ENCODE measurements around the gene SS18L1.

Gene SS18L1

DNA sequence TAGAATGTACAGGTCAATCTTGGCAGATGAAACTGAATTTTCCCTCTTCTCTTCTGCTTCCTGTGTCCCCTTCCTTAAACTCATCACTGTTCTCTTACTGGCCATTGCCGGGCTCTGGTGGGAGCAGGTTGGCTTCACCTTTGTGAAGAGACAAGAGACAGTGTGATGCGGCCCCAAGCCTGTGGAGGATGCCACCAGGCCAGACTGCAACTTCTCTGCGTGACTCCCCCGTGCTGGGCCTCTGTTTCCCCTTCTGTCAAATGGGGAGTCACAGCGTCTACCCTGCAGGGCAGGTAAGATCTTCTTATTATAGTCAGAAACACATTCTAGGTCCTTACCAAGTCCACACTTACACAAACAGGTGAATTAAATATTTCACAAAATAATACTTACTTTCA is 23.2 kb upstream of the SS18L1 start:
- DNase-seq, result no peak

DNA sequence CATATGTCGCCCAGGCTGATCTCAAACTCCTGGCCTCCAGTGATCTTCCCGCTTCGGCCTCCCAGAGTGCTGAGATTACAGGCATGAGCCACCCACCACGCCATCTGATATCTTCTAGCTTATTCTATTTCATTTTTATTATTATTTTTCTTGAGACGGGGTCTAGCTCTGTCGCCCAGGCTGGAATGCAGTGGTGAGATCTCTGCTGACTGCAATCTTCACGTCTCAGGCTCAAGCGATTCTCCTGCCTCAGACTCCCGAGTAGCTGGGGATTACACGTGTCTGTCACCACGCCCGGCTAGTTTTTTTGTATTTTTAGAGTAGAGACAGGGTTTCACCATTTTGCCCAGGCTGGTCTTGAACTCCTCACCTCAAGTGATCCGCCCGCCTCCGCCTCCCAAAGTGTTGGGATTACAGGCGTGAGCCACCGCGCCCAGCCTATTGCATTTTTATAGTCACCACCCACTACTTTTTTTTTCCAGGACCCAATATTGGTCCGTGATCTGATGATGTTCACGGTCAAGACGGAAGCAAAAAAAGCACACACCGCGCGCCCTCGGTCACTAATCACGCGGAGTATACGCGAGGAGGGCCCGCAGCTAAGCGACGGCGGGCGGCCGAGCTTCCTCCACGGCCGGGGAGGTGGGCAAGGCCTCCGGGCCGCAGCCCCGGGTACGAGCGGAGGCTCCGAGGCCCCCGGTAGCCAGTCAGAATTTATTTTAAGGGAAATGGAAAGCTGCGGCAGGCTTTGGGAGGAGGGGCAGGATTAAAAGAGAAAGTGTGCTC is 22.4 kb upstream of the SS18L1 start:
- DNase-seq, result peak in 1 of 2 donors; percentile 35

DNA sequence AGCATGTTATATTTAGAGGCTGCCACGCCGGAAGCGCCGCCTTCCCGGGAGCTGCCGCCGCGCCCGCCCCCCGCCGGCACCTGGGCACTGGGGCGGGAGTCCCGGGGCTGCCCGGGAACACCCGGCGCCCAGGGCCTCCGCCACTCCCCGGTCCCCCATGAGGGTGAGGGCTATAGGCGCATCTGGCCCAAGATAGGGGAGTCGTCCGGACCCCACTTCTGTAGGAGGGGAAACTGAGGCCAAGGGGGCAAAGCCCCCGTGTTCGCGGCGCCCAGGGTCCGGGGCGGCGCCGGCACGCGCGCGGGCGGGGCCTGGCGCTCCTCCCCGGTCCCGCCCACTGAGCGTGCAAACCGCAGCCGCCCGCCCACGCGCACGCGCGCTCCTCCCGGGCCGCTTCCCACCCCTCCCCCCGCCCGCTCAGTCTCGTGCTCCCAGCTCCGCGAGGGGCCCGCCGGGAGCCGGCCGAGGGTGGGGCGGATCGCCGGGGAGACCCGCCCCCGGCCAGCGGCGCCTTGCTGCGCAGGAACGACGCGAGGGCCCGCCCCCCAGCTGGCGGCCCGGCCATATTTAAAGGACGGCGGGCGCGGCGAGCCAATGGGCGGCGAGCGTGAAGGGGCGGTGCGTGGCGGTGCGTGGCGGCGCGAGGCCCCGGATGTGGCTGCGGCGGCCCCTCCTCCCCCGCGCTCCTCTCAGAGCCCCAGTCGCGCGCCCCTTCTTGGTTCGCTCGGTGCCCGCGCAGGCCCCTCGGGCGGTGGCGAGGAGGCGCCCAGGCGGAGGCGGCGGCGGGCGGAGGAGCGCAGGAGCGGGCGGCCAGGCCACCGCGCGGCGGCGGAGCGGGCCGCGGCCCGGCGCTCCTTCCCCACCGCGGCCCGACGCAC is 21.6 kb upstream of the SS18L1 start, which contains the start of gene LSM14B:
Gene LSM14B (plus strand): TSS at position 700 of the 878 bp plus-strand sequence. CDS start 192 bp downstream, outside the sequence.
- peak; percentile 96 to 97 for DNase-seq

DNA sequence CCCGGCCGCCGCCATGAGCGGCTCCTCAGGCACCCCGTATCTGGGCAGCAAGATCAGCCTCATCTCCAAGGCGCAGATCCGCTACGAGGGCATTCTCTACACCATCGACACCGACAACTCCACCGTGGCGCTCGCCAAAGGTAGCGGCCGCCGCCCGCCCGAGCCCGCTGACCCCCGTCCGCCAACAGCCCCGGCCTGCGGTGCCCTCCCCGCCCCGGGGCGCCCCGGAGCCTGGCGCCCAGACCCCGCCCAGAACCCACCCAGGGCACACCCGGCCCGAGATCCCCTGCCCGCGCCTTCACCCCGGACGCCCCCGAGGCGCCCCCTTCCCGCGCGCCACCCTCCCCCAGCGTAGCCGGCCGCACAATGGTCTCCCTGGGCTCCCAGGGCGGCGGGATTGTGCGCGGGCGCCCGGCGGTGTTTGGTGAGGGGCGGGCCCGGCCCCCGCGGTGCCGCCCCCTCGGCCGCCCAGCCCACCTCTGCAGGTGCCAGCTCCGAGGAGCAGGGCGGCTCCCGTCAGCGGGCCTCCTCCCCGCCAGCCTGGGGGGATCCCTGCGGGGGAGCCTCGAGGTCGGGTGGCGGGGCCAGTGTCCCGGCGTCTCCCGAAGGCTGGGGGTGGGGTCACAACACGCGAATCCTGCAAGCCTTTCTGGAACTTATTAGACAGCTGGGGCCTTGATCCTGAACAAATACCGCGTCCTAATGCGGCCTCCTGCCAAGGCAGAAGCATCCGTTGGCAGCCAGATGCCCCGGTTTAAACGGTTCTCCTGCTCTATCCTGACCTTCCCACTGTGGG is 20.7 kb upstream of the SS18L1 start:
- peak; percentile 36 to 53 for DNase-seq

DNA sequence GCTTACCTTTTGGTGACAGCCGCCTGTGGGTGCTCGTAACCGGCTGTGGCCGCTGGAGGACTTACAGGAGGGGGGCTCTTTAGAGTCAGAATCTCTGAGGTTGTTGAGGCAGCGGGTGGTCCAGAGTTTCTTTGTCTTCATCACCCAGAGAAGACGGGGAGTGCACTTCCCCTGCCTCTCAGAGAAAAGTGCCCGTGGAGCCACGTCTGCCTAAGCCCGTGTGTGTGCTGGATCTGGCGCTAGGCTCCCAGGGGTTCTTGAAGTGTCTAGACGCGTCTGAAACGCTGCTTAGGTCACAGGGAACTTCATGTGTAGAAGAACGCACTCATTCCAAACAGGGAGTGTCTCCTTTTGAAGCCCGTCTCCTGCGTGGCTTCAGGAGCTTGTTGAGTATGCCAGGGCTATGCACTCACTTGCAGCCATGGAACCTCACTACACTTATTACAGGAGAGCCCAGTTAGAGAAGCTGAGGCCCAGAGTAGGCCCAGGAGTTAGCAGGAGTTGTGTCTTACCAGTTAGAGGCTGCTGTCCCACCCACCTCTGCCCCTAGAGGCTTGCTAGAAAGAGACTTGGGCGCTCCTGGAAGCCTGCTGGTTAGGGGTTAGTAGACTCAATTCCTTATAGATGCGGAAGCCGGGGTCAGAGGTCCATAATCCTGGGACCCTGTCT is 20.0 kb upstream of the SS18L1 start:
- no peak for DNase-seq

DNA sequence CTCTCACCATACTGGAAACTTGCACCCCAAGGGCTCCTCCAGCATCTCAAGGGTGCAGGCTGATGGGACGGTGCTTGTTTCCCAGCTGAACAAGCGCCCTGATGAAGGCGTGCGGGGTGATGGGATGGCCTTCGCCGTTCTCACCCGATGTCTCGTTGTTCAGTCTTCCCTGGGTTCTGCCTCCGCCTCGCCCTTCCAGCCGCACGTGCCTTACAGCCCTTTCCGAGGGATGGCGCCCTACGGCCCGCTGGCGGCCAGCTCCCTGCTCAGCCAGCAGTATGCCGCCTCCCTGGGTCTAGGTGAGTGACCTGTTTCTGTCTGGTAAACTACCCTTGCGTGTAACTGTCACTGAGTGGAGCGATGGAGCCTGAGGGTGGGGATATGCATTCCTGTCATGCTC is 17.4 kb upstream of the SS18L1 start:
- DNase-seq, result no peak

DNA sequence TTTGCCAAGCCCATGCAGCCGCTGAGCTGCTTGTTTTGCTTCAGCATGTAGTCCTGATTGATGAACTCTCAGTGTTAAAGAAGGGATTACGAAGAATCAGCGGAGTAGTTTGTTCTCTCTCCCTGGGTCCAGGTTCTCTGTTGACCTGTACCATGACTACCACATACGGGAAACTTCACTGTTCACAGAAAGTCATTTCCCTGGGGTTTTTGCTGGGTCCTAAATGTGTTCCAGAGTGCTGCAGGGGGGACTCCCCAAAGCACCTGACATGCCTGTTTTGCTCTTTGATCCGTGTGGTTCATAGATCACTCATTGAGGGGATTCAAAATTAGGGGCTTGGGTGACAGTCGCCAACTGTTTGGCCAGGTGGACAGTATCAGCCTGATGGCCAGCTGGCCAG is 15.8 kb upstream of the SS18L1 start:
- no peak for DNase-seq

DNA sequence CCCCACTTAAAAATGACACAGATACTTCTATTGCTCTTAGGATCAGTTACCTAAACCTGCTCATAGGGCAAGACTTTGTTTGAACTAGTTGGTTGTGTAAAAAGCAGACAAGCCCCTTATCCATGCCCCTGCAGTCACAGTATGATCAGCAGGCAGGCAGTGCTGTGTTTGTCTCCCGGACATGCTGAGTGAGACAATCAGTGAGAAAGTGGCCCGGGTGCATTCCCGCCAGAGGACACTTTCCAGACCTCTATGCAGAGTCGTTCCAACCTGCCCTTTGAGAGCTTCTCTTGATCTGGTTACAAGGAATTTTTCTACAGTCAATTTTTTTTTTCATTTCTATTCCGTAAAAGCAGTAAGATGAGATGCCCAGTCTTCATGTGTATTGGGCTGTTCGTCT is 15.1 kb upstream of the SS18L1 start:
- DNase-seq, result no peak

DNA sequence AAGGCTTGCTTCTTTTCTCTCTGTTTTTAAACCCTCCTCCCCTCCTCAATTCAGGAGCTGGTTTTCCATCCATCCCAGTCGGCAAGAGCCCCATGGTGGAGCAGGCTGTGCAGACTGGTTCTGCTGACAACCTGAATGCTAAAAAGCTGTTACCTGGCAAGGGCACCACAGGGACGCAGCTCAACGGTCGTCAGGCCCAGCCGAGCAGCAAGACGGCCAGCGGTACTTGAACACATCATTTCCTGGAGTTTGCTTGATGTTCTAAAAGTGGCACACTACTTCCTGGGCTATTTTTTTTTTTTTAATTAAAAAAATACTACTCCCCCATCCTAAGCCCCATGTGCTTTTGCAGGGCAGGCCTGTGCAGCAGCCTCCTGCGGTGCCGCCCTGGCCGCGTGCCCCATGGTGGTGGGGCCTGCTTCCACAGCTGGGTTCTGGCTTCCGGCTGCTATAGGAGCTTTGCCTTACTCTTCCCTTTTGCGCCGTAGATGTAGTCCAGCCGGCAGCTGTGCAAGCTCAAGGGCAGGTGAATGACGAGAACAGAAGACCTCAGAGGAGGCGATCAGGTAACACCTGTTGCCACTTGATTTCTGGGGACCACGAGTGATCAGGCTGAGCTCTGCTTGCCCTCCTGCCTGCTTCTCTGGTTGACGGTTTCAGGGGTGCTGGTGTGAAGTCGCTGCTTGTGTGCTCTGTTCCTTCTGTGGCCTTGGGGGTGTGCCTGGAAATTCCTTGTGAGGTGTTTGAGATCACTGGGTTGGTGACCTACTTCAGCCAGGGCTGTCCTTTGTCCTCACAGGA is 13.6 kb upstream of the SS18L1 start:
- no peak for DNase-seq

DNA sequence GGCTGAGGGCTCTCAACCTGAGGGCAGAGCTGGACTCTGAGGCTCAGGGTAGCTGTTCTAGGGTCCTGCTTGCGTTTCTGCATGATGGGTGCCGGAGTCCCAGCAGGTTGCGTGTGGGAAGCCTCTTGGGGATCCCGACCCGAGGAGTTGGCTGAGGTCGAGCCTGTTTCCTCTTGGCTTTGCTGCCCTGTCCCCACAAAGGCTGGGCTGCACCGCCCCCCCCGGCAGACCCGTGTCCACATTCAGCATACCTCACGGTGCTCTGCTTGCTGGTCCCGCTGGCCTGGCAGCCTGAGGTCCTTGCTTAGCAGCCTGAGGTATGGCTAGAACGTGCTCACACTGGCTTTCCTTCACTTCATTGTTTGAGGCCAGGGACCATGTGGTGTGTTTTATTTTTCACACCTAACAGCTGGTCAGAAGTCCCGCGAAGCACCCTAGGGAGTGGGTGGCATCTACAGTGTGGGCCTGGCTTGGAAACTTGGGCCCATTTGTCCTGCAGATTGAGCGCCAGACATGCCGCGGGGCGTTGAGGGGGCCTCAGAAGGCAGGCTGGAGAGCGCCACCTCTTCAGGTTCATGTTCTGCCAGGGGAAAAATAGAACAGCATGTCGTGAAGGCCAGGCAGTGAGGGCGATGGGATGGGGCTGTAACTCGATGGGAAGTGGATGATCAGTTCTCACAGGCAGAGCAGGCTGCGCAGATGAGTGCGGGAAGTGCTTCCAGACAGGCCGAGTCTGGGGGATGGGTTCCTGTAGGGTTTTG is 11.8 kb upstream of the SS18L1 start:
- no peak for DNase-seq

DNA sequence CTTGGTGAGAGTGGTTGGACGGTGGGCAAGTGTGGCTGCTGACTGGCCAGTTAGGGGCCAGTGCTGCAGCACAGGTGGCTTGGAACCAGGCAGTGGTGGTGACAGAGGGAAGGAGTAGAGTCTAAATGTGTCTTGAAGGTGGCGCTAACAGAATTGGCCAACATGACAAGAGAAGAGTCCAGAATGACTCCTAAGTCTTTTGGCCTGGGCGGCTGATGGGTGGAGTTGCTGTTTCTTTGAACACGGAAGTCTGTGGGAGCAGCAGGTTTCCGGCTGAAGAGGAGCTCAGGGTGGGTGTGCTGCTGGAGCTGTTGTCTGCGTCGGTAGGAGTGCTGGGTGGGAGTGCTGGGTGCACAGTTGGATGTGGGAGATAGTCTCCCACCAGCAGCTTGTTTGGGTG is 11.1 kb upstream of the SS18L1 start:
- no peak for DNase-seq

DNA sequence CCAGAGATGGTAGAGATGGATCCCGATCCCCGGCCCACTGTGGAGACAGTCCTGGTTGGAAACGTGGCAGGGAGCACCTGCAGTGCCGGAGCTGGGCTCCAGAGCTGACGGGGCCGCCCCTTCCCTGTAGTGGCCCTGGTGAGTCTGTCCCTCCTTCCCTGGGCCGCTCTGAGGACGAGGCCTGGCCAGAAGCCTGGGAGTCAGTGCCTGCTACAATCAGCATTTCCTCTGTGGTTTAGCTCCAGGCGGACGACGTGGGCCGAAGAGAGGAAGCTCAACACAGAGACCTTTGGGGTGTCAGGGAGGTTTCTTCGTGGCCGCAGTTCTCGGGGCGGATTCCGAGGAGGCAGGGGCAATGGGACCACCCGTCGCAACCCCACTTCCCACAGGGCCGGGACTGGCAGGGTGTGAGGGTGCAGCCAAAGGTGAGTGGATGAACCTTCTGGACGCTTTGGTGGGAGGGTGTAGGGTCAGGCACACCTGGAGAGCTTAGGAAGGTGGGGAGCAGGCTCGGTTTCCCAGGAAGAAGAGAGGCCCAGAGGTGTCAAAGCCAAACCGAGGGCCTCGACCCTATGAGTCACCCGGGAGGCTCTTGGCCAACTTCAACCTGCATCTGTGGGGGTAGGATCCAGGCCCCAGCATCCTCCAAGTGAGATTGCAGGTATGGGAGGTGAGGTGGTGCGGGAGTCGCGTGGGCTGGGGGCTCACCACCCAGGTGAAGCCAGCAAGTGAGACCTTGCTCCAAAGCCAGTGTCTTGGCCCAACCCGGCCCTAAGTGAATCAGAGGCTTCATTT is 10.3 kb upstream of the SS18L1 start:
- no peak for DNase-seq

DNA sequence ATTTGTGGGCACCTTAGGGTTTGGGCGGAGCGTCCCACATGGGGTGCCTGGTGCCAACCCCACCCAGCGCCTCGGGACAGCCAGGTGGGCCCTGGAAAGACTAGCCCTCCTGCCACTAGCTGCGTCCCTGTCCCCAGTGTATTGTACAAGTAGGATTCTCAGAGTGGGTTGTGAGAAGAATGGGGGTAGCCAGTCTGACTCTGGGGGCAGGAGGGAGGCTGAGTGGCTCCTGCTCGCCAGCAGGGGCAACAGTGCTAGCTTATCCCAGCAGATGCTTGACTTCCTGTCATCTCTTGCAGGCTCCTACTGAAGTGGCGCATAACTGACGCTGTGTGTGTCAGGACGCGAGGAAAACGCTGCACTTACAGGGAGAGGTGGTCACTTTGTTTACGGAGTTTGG is 9.7 kb upstream of the SS18L1 start:
- DNase-seq, result no peak

DNA sequence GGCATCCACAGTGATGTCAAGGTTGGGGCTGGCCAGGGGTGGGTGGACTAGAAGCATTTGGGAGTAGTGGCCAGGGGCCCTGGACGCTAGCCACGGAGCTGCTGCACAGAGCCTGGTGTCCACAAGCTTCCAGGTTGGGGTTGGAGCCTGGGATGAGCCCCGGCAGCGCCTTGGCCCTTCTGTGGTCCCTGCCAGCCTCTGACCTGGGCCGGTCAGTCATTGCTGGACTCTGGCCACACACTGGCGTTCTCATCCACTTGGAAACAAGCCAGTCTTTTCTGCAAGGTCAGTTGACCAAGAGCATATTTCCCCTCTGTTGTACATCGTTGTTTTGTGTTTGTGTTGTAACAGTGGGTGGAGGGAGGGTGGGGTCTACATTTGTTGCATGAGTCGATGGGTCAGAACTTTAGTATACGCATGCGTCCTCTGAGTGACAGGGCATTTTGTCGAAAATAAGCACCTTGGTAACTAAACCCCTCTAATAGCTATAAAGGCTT is 8.8 kb upstream of the SS18L1 start:
- no peak for DNase-seq

DNA sequence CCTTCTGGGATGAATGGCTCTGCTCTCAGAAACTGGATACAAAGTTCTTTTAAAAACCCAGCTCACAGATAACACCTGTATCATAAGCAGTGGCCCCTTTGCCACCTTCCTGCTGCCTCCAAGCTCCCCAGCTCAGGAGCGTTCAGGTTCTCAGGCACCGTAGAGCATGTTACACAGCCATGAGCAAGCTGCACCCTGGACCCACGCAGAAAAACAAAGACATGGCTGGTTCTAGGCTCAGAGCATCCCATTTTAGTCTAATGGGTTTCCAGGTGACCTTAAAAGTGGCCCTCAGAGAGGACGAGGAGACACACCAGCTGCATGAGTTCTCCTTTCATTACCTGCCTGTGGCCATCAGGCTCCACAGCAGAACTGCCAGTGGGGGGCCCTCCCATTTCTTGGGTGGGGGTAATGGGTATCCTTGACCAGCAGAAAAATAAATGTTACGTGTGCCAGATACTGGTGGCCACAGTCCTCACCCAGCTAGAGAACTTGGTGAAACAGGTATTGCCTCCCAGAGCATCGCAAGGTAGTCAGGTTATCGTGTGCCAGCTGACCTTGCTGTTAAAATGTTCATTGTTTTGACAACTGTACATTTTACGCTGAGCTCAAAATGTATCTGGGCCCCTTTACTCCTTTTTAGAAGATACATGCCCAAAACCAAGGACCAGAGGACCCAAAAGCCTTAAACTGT is 7.8 kb upstream of the SS18L1 start:
- DNase-seq, result no peak

DNA sequence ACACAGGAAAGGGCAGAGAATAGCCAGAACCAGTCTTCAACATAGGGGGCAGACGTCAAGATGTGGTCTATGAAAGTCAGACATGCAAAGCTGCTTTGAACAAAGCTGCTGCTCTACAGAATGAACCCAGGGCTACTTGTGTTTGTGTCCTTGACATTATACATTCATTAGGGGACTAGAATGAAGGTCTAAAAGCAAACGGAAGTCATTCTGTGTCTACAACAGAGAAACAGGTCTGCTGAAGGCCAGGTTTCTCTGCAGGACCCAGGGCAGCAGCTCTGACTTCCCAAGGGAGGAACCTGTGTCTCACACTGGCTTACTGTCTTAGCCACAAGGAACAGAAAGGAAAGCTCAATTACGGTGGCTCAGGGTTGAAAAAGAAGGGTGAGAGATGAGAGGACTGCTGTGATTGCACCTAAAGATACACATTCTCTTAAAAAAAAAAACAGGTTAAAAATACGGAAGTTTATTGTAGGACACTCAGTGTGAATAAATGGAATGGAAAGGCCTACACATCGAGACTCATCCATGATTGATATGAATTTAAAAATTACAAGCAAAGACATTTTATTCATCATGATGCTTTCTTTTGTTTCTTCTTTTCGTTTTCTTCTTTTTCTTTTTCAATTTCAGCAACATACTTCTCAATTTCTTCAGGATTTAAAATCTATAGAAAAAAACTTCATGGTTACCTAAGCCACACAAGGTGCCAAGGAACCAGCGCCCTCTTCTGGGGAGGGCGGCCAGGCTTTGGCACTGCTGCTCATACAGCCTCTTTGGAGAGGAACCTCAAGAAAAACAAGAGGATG is 7.1 kb upstream of the SS18L1 start:
- peak; percentile 65 to 68 for DNase-seq

DNA sequence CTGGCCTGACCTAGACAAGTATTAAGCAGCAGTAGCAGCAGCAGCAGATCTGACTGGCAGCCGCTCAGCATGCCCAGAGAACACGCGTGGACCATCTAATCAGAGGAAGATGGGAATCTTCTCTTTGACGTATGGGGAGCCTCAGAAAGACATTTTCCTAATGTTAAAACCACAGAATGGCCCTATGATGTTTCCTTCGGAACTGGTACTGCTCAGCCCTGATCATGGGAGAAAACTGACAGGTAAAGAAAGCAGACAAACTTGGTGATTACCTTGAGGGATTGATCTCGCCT is 6.5 kb upstream of the SS18L1 start:
- no peak for DNase-seq

DNA sequence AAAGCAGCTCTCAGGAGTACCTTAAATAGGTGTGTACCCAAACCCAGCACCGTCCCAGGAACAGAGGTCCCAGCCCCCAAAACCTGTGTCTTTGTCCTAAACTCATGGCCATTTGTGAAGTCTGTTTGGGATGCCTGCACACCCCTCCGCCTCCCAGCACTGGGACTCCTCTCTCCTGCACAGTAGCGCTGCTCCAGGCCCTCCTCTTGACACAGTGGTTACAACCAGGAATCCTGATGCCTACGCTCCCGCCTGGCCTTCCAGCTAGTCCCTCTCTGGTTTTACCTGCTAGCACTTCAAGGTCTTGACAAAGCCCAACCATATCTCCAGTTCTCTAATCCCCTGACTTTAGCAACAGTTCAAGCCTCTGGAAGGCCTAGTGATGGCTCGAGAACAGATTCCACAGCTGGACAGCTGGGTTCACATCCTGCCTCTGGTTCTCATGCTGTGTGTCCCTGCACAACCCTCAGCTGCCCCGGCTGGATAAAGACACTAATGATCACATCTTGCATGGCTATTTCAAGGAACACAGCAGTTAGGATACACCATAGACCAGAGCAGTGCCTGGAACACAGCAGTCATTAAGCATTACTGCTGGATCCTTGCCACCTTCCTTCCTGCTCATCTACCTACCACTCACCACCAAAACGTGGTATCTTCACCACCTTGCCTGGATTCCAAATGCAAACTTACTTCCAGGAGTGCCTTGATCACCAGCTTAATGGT is 5.9 kb upstream of the SS18L1 start:
- no peak for DNase-seq
